ENCODE data around the gene CDR2.

Gene CDR2

GRCh38 chr16:22347100-22347820 lies 27.2 kb downstream of the CDR2 start:
- Histone ChIP-seq H3K4me3 (ENCODE audit: low read depth, low read length) (no peak overlapping the region), H3K9me3 (ENCODE audit: control insufficient read depth, insufficient read depth, low read depth, low read length) (no peaks in the 10 kb centered on the region), H3K36me3 (ENCODE audit: control insufficient read depth in 2 of 2, insufficient read depth in 1 of 2, low read length in 2 of 2) (peaks cover 11 to 55% of the 10 kb centered on the region in 2 experiments), H3K27ac (ENCODE audit: extremely low read depth, low read depth, low read length) (no peak overlapping the region), H3K4me1 (ENCODE audit: control insufficient read depth, insufficient read depth, low read length) (no peaks in the 10 kb centered on the region)
- TF ChIP-seq ZNF600 (tag by site-specific recombination; IDR thresholded peaks at IDR 0.05) (peak; percentile 34; the same call in 1 of the 2 replicates), ZNF768 (tag by site-specific recombination; IDR thresholded peaks at IDR 0.05) (no peak), ZNF157 (tag by site-specific recombination; IDR thresholded peaks at IDR 0.05) (no peak), PRDM1 (tag by site-specific recombination; IDR thresholded peaks at IDR 0.05) (no peak)
- POLR2A ChIA-PET: interaction anchor here (0.5 to 0.6 kb wide), 2 partner anchors 14 kb away, joined by 3 read pairs; no protein-coding TSS in a partner anchor
- CTCF ChIA-PET: interaction anchor here (0.5 kb wide), 2 partner anchors 66 to 1146 kb away, joined by 3 to 4 read pairs; no protein-coding TSS in a partner anchor

DNA sequence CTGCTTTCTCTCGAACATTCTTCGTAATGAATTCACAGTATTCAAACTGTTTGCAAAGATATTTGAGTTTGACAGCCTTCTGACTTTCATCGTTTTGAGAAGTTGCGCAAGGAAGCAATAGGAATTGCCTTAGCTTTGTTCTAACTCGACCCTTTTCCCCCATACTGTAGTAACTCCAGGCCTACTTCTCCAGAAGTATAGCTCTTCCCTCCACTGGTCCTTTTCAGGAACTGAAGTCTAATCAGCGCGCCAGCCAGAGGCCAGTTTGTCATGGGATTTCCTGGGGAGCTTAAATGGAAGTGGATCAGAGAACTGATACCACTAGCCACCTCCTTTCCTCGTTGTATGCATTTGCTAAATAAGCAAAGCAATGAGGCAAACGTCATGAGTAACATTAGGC lies 27.9 kb downstream of the CDR2 start:
- ChIA-PET POLR2A (interaction anchor here (0.5 kb wide), 1 partner anchor 14 kb away, joined by 3 read pairs; no protein-coding TSS in a partner anchor), CTCF (interaction anchor here (0.5 kb wide), 1 partner anchor 1145 kb away, joined by 3 read pairs; no protein-coding TSS in a partner anchor)
- no peak for TF ChIP-seq ZNF558 (tag by site-specific recombination; IDR thresholded peaks at IDR 0.05)
- no peak for TF ChIP-seq ZNF341 (tag by site-specific recombination; IDR thresholded peaks at IDR 0.05; ENCODE audit: low read depth)
- TF ChIP-seq ZBTB6 (tag by site-specific recombination; IDR thresholded peaks at IDR 0.05): no peak
- TF ChIP-seq ZNF248 (tag by site-specific recombination; IDR thresholded peaks at IDR 0.05): no peak
- TF ChIP-seq ZNF114 (tag by site-specific recombination; IDR thresholded peaks at IDR 0.05): no peak
- no peak for TF ChIP-seq PRDM4 (tag by site-specific recombination; IDR thresholded peaks at IDR 0.05)
- TF ChIP-seq ZNF112 (tag by site-specific recombination; IDR thresholded peaks at IDR 0.05): no peak
- no peak for TF ChIP-seq ZNF529 (tag by site-specific recombination; IDR thresholded peaks at IDR 0.05; ENCODE audit: insufficient replicate concordance)
- TF ChIP-seq ZNF792 (tag by site-specific recombination; IDR thresholded peaks at IDR 0.05): no peak
- no peak for TF ChIP-seq ZNF548 (tag by site-specific recombination; IDR thresholded peaks at IDR 0.05)
- TF ChIP-seq ZNF707 (tag by site-specific recombination; IDR thresholded peaks at IDR 0.05): no peak
- TF ChIP-seq, protein P1, sequence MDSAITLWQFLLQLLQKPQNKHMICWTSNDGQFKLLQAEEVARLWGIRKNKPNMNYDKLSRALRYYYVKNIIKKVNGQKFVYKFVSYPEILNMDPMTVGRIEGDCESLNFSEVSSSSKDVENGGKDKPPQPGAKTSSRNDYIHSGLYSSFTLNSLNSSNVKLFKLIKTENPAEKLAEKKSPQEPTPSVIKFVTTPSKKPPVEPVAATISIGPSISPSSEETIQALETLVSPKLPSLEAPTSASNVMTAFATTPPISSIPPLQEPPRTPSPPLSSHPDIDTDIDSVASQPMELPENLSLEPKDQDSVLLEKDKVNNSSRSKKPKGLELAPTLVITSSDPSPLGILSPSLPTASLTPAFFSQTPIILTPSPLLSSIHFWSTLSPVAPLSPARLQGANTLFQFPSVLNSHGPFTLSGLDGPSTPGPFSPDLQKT (IDR thresholded peaks at IDR 0.05; ENCODE audit: borderline replicate concordance, low read depth, low read length): no peak
- TF ChIP-seq AEBP2 (tag by site-specific recombination; IDR thresholded peaks at IDR 0.05; ENCODE audit: borderline replicate concordance): no peak
- no peak for TF ChIP-seq ZNF513 (tag by site-specific recombination; IDR thresholded peaks at IDR 0.05)
- no peak for TF ChIP-seq KLF17 (tag by site-specific recombination; IDR thresholded peaks at IDR 0.05)
- Histone ChIP-seq H3K9me3 (ENCODE audit: control insufficient read depth, insufficient read depth, low read depth, low read length) (no peaks in the 10 kb centered on the region), H3K4me3 (ENCODE audit: low read depth, low read length) (no peak overlapping the region), H3K36me3 (ENCODE audit: control insufficient read depth in 2 of 2, insufficient read depth in 1 of 2, low read length in 2 of 2) (peaks cover 11 to 51% of the 10 kb centered on the region in 2 experiments), H3K4me1 (ENCODE audit: control insufficient read depth, insufficient read depth, low read length) (no peaks in the 10 kb centered on the region), H3K27ac (ENCODE audit: extremely low read depth, low read depth, low read length) (no peak overlapping the region)
